ENCODE data around the gene TCF7L1.

DNA sequence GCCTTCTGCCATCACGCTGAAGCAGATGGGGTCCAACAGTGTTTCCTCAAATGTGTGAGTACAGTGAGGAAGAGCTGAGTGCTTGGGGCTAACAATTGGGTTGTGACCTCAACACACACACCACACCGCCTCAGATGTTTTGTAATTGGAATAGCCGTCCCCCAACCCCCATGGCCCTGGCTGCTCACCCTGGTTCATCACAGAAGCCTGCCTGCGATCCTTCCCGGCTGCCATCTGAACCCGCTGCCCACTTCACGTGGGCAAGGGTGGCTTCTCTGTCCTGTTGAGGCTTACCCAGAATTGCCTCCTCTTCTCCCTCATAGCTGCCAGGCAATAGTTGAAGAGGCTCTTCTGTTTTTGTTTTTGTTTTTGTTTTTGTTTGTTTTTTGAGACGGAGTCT, 150.4 kb downstream of the TCF7L1 start:
- TF ChIP-seq ZFP3 (CRISPR knock-in tag; IDR thresholded peaks at IDR 0.05) (no peak), TOX (CRISPR knock-in tag; IDR thresholded peaks at IDR 0.05; ENCODE audit: borderline replicate concordance) (no peak), CSRNP3 (CRISPR knock-in tag; IDR thresholded peaks at IDR 0.05) (no peak), ISL1 (CRISPR knock-in tag; IDR thresholded peaks at IDR 0.05) (no peak), CSDC2 (CRISPR knock-in tag; IDR thresholded peaks at IDR 0.05) (no peak)

Measured in SK-N-SH treated with all-trans-retinoic acid at 6 μM for 48 hours (cell line).